Right lobe of liver (tissue), 4 donors: ENCODE measurements around the gene NAT10.

Experiments used
- CTCF ChIP-seq, 4 donors: fragments of 200-600 bp in 3 of 4; fragments of 450-650 bp in 1 of 4; IDR thresholded peaks; one replicate each; pipeline versions ENCODE4 v1.5.1 to v1.8.0; 2016 to 2022; ENCODE audit warnings: antibody characterized with exemption in 4 of 4, mild to moderate bottlenecking in 2 of 4
- POLR2A ChIP-seq: fragments of 450-650 bp; IDR thresholded peaks from one replicate; pipeline ENCODE4 v1.6.1; 2017; ENCODE audit warnings: antibody characterized with exemption, mild to moderate bottlenecking
- donor health status: DM: no; HTN: no; CAD: no.
- donor health status: DM: no; HTN: no; CAD: no.
- donor health status: DM: no; HTN: yes; CAD: no.

GRCh38 chr11:34072832-34073231, 32.6 kb upstream of the NAT10 start:
- TF ChIP-seq POLR2A (no peak), CTCF (IDR thresholded peaks at IDR 0.05) (no peak)
